H1 (cell line): ENCODE results near the gene PPP1R3F. TPM values are rescaled to one million over a fixed set of nuclear protein-coding genes. Genes with fewer than 3 reads are reported as not detected.

Experiments used
- CBX5 ChIP-seq: fragments of 300-800, 300-1000 bp; sonication (generic); IDR thresholded peaks from 2 replicates; pipeline ENCODE4 v1.7.1; 2016; ENCODE audit warnings: antibody characterized with exemption, low read length, low read depth
- HDAC6 ChIP-seq: IDR thresholded peaks from one replicate; pipeline ENCODE4 v1.7.1; 2012; ENCODE audit warnings: low read depth, mild to moderate bottlenecking, inconsistent platforms, low read length, moderate library complexity
- JUND ChIP-seq: IDR thresholded peaks from 2 replicates; pipeline ENCODE4 v1.6.1; 2011; ENCODE audit warnings: mild to moderate bottlenecking, improper control_type of control experiment, low read length
- KDM4A ChIP-seq: IDR thresholded peaks from one replicate; pipeline ENCODE4 v1.7.1; 2012; ENCODE audit warnings: low read depth, mild to moderate bottlenecking, moderate library complexity, low read length, inconsistent platforms; ENCODE audit not compliant: severe bottlenecking
- NRF1 ChIP-seq: IDR thresholded peaks from 2 replicates; pipeline ENCODE4 v1.6.1; 2011; ENCODE audit warnings: mild to moderate bottlenecking, low read depth, low read length, improper control_type of control experiment
- POU5F1 ChIP-seq: IDR thresholded peaks from 2 replicates; pipeline ENCODE4 v1.6.1; 2011; ENCODE audit warnings: low read depth, mild to moderate bottlenecking, low read length, moderate library complexity
- polyA plus RNA-seq, 7 experiments: library from polyadenylated mRNA; depleted of rRNA in 3 of 7; stranded (reverse) in 5 of 7; unstranded in 2 of 7; fragments of >200 nt in 5 of 7; fragments of 200-250 nt in 2 of 7; gene quantifications; 1 replicate in 5 of 7; 2 replicates in 1 of 7; 4 replicates in 1 of 7; pipeline versions ENCODE4 v1.2.1 to v1.2.3, GENCODE V29; 2011 to 2013; ENCODE audit warnings: missing spikeins in 2 of 7, mixed read lengths in 2 of 7
- total RNA-seq: library from RNA; stranded (reverse); fragmentation: NEBNext Ultra II Directional; extraction: Animal tissue kit (Norgen Biotek cat#: 25700); gene quantifications from 2 replicates; pipeline ENCODE4 v1.2.1, GENCODE V29; 2021

Gene PPP1R3F
- total and polyA plus RNA-seq, 2 of the 8 experiments (the other 6 are each of a cell fraction or from before 2014, with no cell fraction given) = 5.1 to 6.8 TPM

- TF ChIP-seq HDAC6 (no peak), NRF1 (no peak), CBX5 (no peak), POU5F1 (no peak), KDM4A (no peak), JUND (no peak)
Measured at GRCh38 chrX:49257846-49258748, 11.5 kb upstream of the PPP1R3F start (continued).
